CD4-positive, CD25-positive, alpha-beta regulatory T cell (primary cell): ENCODE measurements around the gene ANO1. TPM values are rescaled to one million over a fixed set of nuclear protein-coding genes. Genes with fewer than 3 reads are reported as not detected.
A peak's percentile ranks its signal among the peaks of the same experiment; 100 is the strongest.

Source experiments
- ATAC-seq, 2 donors: fragments of 150-1000 bp; cut with Tn5 transposase; one replicate each; pipeline ENCODE4 v1.10.0; 2021; ENCODE audit warnings: low read depth in 2 of 2, moderate number of reproducible peaks in 2 of 2, moderate library complexity in 1 of 2
- DNase-seq, 3 donors: peaks; one replicate each; pipeline versions ENCODE4 v3.0.0 to v3.0.0-alpha.2; 2012 to 2022; ENCODE audit warnings: mixed read lengths in 1 of 3
- H3K27ac ChIP-seq: one replicate; pipeline ENCODE4 v1.7.0; 2013; ENCODE audit warnings: mild to moderate bottlenecking, low read length; ENCODE audit not compliant: insufficient read depth, poor library complexity, severe bottlenecking
- H3K27me3 ChIP-seq: one replicate; pipeline ENCODE4 v1.7.0; 2013; ENCODE audit warnings: low read length; ENCODE audit not compliant: control insufficient read depth, insufficient read depth
- H3K36me3 ChIP-seq: one replicate; pipeline ENCODE4 v1.7.0; 2013; ENCODE audit warnings: mild to moderate bottlenecking, low read length, moderate library complexity; ENCODE audit not compliant: control insufficient read depth, insufficient read depth
- H3K4me1 ChIP-seq: 2 replicates; pipeline ENCODE4 v1.7.0; 2013; ENCODE audit warnings: mild to moderate bottlenecking, low read length; ENCODE audit not compliant: insufficient read depth, control insufficient read depth, poor library complexity, severe bottlenecking
- H3K4me3 ChIP-seq: one replicate; pipeline ENCODE4 v1.7.0; 2013; ENCODE audit warnings: low read depth, mild to moderate bottlenecking, low read length, moderate library complexity
- H3K9me3 ChIP-seq, 2 experiments: 1 replicate in 1 of 2; 2 replicates in 1 of 2; pipeline ENCODE4 v1.7.0; 2013; ENCODE audit warnings: low read length in 2 of 2, mild to moderate bottlenecking in 1 of 2, moderate library complexity in 1 of 2; ENCODE audit not compliant: control insufficient read depth in 2 of 2
- H3K27ac Mint-ChIP-seq, 3 donors: one replicate each; pipeline ENCODE4 v1.8.0; 2020 to 2022; ENCODE audit warnings: mild to moderate bottlenecking in 3 of 3, mixed read lengths in 3 of 3, moderate library complexity in 2 of 3
- H3K27me3 Mint-ChIP-seq: one replicate; pipeline ENCODE4 v1.8.0; 2022; ENCODE audit warnings: mild to moderate bottlenecking, mixed read lengths
- H3K36me3 Mint-ChIP-seq: one replicate; pipeline ENCODE4 v1.8.0; 2020; ENCODE audit warnings: mixed read lengths
- H3K4me1 Mint-ChIP-seq, 4 donors: one replicate each; pipeline ENCODE4 v1.8.0; 2020 to 2022; ENCODE audit warnings: mixed read lengths in 4 of 4, mild to moderate bottlenecking in 1 of 4
- H3K4me3 Mint-ChIP-seq, 4 donors: one replicate each; pipeline ENCODE4 v1.8.0; 2020 to 2022; ENCODE audit warnings: mild to moderate bottlenecking in 4 of 4, mixed read lengths in 4 of 4, moderate library complexity in 3 of 4
- H3K9me3 Mint-ChIP-seq, 7 donors: one replicate each; pipeline ENCODE4 v1.8.0; 2020 to 2022; ENCODE audit warnings: mixed read lengths in 7 of 7, mild to moderate bottlenecking in 3 of 7, moderate library complexity in 2 of 7
- polyA plus RNA-seq, 4 donors: library from polyadenylated mRNA; unstranded; fragments of 300-500 nt; fragmentation: Illumina TruSeq; gene quantifications; one replicate each; pipeline ENCODE4 v1.2.3, GENCODE V29; 2021
- total RNA-seq: library from RNA; stranded (reverse); gene quantifications from one replicate; pipeline ENCODE4 v1.2.3, GENCODE V29; 2022

The ANO1 gene
- total and polyA plus RNA-seq, 5 donors from 2014 or later = not detected

DNA sequence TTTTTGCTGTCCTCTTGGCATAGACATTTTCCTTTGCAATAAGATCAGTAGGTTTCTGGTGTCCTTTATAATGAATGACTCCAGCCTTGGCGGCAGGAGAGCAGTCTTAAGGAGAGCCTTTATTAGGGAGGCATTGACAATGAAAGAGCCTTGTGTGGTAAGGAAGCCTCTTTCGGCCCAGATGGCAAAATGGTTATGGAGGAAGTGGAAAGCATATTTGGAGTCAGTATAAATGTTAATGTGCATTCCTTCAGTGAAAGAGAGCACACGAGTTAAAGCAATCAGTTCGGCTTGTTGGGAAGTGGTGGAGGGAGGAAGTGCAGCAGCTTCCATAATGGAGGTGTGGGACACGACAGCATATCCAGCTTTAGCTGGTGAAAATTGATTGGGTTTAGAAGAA is 18.1 kb upstream of the ANO1 start:
- H3K27ac Mint-ChIP-seq = no peak overlapping the region
- no peaks in the 10 kb centered on the region for H3K9me3 ChIP-seq
- no peaks in the 10 kb centered on the region for H3K4me1 ChIP-seq
- no peaks in the 10 kb centered on the region for H3K4me1 Mint-ChIP-seq
- peaks cover 0 to 20% (median 4%) of the 10 kb centered on the region in 7 donors for H3K9me3 Mint-ChIP-seq
- H3K4me3 ChIP-seq = no peak overlapping the region
- no peaks in the 10 kb centered on the region for H3K36me3 ChIP-seq
- ATAC-seq (no peak), DNase-seq (no peak)
- no peak overlapping the region for H3K4me3 Mint-ChIP-seq
- no peaks in the 10 kb centered on the region for H3K27me3 ChIP-seq
- no peaks in the 10 kb centered on the region for H3K36me3 Mint-ChIP-seq
- peaks cover 24% of the 10 kb centered on the region for H3K27me3 Mint-ChIP-seq
- H3K27ac ChIP-seq = no peak overlapping the region

DNA sequence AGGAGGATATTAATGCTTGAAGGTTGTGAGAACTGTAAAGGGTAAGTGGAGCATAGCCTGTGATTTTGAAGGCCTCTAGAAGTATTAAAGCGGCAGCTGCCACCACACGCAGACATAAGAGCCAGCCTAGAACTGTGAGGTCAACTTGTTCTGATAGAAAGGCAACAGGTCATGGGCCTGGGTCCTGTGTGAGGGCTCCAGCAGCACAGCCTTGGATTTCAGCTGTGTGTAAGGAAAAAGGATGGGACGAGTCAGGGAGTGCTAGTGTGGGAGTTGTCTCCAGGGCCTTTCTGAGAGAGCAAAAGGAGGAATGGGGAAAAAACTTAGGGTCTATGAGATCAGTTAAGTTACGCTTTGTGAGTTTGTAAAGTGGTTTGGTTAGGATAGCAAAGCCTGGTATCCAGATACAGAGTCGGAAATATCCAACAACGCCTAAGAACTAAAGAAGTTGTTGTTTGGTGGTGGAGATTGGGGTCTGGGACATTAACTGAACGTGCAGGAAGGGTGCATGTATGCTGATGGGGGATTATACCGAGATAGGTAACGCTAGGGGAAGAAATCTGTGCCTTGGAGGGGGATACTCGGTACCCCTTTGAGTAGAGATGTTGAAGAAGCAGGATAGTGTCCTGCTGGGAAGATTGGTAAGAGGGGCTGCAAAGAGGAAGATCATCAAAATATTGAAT is 17.4 kb upstream of the ANO1 start:
- no peak for DNase-seq
- ATAC-seq = no peak
- H3K27ac Mint-ChIP-seq = no peak overlapping the region

DNA sequence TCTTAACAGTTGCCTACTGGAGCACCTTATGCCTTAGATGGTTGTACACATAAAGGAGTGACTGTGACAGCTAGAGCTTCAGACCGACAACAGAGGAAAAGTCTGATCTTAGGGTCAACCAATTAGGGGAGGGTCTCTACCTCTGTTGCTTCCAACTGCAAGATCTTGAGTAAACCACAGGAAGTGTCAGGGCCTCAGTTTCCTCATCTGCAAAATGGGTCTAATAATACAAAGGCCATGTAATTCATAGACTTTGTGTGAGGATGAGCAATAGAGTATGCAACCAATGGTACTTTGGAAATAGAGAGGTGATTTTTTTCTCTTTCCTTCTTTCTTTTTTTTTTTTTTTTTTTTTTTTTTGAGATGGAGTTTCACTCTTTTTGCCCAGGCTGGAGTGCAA is 16.4 kb upstream of the ANO1 start:
- no peaks in the 10 kb centered on the region for H3K9me3 ChIP-seq
- H3K27me3 Mint-ChIP-seq = peaks cover 19% of the 10 kb centered on the region
- no peaks in the 10 kb centered on the region for H3K36me3 Mint-ChIP-seq
- H3K4me3 Mint-ChIP-seq = peak overlapping the region in 1 of 4 donors; percentile 73
- no peak overlapping the region for H3K4me3 ChIP-seq
- no peaks in the 10 kb centered on the region for H3K4me1 Mint-ChIP-seq
- no peaks in the 10 kb centered on the region for H3K27me3 ChIP-seq
- H3K36me3 ChIP-seq = no peaks in the 10 kb centered on the region
- H3K27ac ChIP-seq = no peak overlapping the region
- H3K9me3 Mint-ChIP-seq = peaks cover 0 to 11% (median 1%) of the 10 kb centered on the region in 7 donors
- H3K27ac Mint-ChIP-seq = no peak overlapping the region
- no peak for DNase-seq
- no peak for ATAC-seq
- H3K4me1 ChIP-seq = no peaks in the 10 kb centered on the region

More for the DNA sequence above, 17.4 kb upstream of the ANO1 start:
- H3K4me3 ChIP-seq = no peak overlapping the region
- Mint-ChIP-seq H3K36me3 (no peaks in the 10 kb centered on the region), H3K9me3 (peaks cover 0 to 18% (median 4%) of the 10 kb centered on the region in 7 donors), H3K27me3 (peaks cover 24% of the 10 kb centered on the region), H3K4me1 (no peaks in the 10 kb centered on the region), H3K4me3 (no peak overlapping the region)
- H3K9me3 ChIP-seq = no peaks in the 10 kb centered on the region
- H3K36me3 ChIP-seq = no peaks in the 10 kb centered on the region
- no peak overlapping the region for H3K27ac ChIP-seq
- H3K4me1 ChIP-seq = no peaks in the 10 kb centered on the region
- H3K27me3 ChIP-seq = no peaks in the 10 kb centered on the region

DNA sequence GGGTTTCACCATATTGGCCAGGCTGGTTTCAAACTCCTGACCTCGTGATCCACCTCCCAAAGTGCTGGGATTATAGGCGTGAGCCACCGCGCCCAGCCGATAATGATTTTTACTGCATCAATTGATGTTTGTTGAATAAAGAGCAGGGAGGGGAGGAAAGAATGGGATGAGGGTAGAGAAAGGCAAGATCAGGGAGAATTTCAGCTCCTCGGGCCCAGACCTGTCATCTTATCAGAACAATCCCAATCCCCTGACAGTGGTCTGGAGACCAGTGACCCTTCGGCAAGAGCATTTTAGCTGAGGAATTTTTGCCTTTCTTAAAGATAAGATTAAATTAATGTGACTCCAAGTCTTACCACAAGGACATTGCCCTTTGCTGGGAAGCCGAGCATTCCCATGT is 15.0 kb upstream of the ANO1 start:
- Mint-ChIP-seq H3K36me3 (no peaks in the 10 kb centered on the region), H3K9me3 (no peaks in the 10 kb centered on the region), H3K27me3 (peaks cover 8% of the 10 kb centered on the region), H3K27ac (no peak overlapping the region), H3K4me1 (no peaks in the 10 kb centered on the region), H3K4me3 (no peak overlapping the region)
- no peak for ATAC-seq
- no peaks in the 10 kb centered on the region for H3K27me3 ChIP-seq
- DNase-seq = no peak
- H3K4me1 ChIP-seq = no peaks in the 10 kb centered on the region
- H3K4me3 ChIP-seq = no peak overlapping the region
- H3K9me3 ChIP-seq = no peaks in the 10 kb centered on the region
- no peaks in the 10 kb centered on the region for H3K36me3 ChIP-seq
- no peak overlapping the region for H3K27ac ChIP-seq

DNA sequence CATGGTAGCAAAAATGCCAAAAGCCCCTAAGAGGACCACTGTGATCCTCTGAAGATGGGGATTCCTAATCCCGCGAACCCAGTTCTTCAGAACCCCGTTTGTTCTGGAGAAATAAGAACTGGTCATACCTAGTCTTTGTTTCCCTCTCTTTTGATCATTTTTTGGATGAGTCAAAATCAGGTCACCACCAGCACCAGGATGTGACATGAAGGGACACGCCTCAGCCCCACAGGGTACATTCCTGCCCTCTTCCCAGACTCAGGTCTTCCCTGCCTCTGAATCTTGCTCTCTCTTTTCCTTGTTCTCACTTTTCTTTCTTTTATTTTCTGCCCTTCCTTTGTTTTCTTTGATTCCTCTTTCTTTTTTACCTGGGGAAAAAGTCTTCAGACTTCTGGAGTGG is 14.6 kb upstream of the ANO1 start:
- Mint-ChIP-seq H3K4me3 (no peak overlapping the region), H3K9me3 (no peaks in the 10 kb centered on the region), H3K36me3 (no peaks in the 10 kb centered on the region), H3K27me3 (peaks cover 4% of the 10 kb centered on the region), H3K4me1 (no peaks in the 10 kb centered on the region), H3K27ac (no peak overlapping the region)
- H3K36me3 ChIP-seq = no peaks in the 10 kb centered on the region
- H3K9me3 ChIP-seq = no peaks in the 10 kb centered on the region
- no peak for DNase-seq
- ATAC-seq = no peak
- no peaks in the 10 kb centered on the region for H3K4me1 ChIP-seq
- no peak overlapping the region for H3K4me3 ChIP-seq
- no peaks in the 10 kb centered on the region for H3K27me3 ChIP-seq
- no peak overlapping the region for H3K27ac ChIP-seq

DNA sequence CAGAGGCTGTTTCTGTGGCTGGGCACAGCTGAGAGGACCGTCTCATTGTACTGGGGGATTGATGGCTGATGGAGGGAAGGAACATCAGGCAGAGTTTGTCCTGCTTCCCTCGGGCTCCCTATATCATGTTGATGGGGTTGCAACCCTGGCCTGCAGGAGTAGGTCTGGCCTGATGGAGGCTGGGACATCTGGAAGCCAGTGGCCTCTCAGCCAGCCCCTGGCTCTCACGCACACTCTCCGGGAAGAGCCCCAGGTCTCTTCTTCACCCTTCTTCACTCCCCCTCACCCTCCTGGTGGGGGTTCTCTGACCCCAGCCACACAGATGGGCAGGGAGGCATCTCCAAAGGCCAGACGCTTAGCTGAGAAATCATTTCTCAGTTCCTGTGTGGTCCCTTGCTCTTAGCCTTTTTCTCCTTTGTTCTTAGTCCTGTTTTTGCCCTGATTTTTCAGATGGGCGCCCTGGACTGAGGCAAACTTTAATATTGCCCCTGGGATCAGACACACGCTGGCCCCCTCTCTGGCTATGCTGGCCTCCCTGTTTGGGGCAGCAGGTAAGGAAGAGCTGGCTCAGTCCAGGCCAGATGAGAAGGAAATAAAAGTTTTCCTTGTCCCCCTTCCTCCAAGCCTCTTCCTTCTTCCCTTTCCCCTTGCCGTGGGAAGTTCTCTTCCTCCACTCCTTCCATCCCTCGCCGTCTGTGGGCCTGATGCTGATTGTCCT is 13.9 kb upstream of the ANO1 start:
- Histone ChIP-seq H3K4me1 (no peaks in the 10 kb centered on the region), H3K36me3 (no peaks in the 10 kb centered on the region), H3K27ac (no peak overlapping the region), H3K27me3 (no peaks in the 10 kb centered on the region), H3K9me3 (no peaks in the 10 kb centered on the region), H3K4me3 (no peak overlapping the region)
- Mint-ChIP-seq H3K27ac (peak overlapping the region in 1 of 3 donors; percentile 32), H3K4me1 (no peaks in the 10 kb centered on the region), H3K27me3 (peaks cover 4% of the 10 kb centered on the region), H3K4me3 (no peak overlapping the region), H3K9me3 (no peaks in the 10 kb centered on the region), H3K36me3 (no peaks in the 10 kb centered on the region)
- ATAC-seq = no peak
- no peak for DNase-seq

DNA sequence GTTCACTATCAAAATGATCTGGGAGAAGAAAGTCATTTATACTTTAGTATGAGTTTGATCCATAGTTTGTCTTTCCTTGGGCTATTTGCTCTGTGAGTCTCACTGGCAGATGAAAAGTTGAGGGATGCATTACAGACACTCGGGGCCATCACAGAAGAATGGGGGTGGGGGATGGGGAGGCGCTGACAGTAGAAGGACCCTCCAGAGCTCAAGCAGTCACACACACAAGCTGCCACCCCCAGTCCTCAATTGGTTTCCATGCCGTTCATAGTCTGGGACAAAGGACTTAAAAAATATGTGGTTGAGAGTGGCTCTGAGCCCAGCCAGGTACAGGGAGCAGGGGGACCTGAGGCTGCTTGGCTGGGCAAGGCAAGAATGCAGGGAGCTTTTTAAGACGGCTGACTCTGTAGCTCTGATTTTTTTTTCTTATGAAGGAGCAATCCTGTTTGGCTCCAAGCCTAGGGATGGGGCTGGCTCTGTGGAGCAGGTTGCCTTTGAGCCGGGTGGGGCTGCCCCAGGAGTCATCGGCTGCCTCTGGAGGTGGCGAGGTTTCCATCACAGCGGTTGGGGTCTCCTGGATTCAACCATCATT is 13.3 kb upstream of the ANO1 start:
- no peaks in the 10 kb centered on the region for H3K9me3 Mint-ChIP-seq
- H3K36me3 ChIP-seq = no peaks in the 10 kb centered on the region
- H3K9me3 ChIP-seq = no peaks in the 10 kb centered on the region
- H3K4me3 Mint-ChIP-seq = no peak overlapping the region
- H3K4me1 ChIP-seq = no peaks in the 10 kb centered on the region
- no peak overlapping the region for H3K27ac Mint-ChIP-seq
- DNase-seq = no peak
- no peaks in the 10 kb centered on the region for H3K4me1 Mint-ChIP-seq
- no peak overlapping the region for H3K4me3 ChIP-seq
- no peak for ATAC-seq
- no peaks in the 10 kb centered on the region for H3K27me3 ChIP-seq
- no peak overlapping the region for H3K27ac ChIP-seq
- H3K27me3 Mint-ChIP-seq = peaks cover 10% of the 10 kb centered on the region
- H3K36me3 Mint-ChIP-seq = no peaks in the 10 kb centered on the region
